H9 (cell line): Measurements from ENCODE around the gene VPS41. TPM values are rescaled to one million over a fixed set of nuclear protein-coding genes. Genes with fewer than 3 reads are reported as not detected.

Experiments used
- DNase-seq: peaks from one replicate; pipeline ENCODE4 v3.0.0-alpha.2; 2017
- H2AFZ ChIP-seq: one replicate; pipeline ENCODE4 v1.6.1; 2013; ENCODE audit warnings: mild to moderate bottlenecking, low read length, control low read depth, moderate library complexity
- H2AK5ac ChIP-seq: 2 replicates; pipeline ENCODE4 v1.6.1; 2013; ENCODE audit warnings: low read length, control low read depth, mixed read lengths; ENCODE audit not compliant: insufficient read length
- H2BK120ac ChIP-seq: one replicate; pipeline ENCODE4 v1.6.1; 2013; ENCODE audit warnings: low read depth, mild to moderate bottlenecking, low read length, control low read depth, inconsistent platforms; ENCODE audit not compliant: poor library complexity, severe bottlenecking
- H2BK12ac ChIP-seq: 2 replicates; pipeline ENCODE4 v1.6.1; 2013; ENCODE audit warnings: low read length, control low read depth, mixed read lengths, low read depth; ENCODE audit not compliant: insufficient read length
- H2BK15ac ChIP-seq: 2 replicates; pipeline ENCODE4 v1.6.1; 2013; ENCODE audit warnings: low read depth, low read length, control low read depth
- H2BK20ac ChIP-seq: one replicate; pipeline ENCODE4 v1.6.1; 2013; ENCODE audit warnings: low read depth, mild to moderate bottlenecking, low read length, control low read depth, inconsistent platforms; ENCODE audit not compliant: poor library complexity, severe bottlenecking
- H2BK5ac ChIP-seq: 2 replicates; pipeline ENCODE4 v1.6.1; 2013; ENCODE audit warnings: low read length, control low read depth, mixed read lengths; ENCODE audit not compliant: insufficient read length
- H3K14ac ChIP-seq: 2 replicates; pipeline ENCODE4 v1.6.1; 2013; ENCODE audit warnings: low read length, control low read depth; ENCODE audit not compliant: insufficient read depth
- H3K18ac ChIP-seq: 2 replicates; pipeline ENCODE4 v1.6.1; 2013; ENCODE audit warnings: low read depth, mild to moderate bottlenecking, mixed read lengths, low read length, control low read depth; ENCODE audit not compliant: insufficient read length
- H3K23ac ChIP-seq: 2 replicates; pipeline ENCODE4 v1.6.1; 2013; ENCODE audit warnings: low read length, control low read depth, mixed read lengths, low read depth; ENCODE audit not compliant: insufficient read length
- H3K23me2 ChIP-seq: 2 replicates; pipeline ENCODE4 v1.6.1; 2013; ENCODE audit warnings: low read depth, mild to moderate bottlenecking, mixed read lengths, low read length, control low read depth; ENCODE audit not compliant: insufficient read length, poor library complexity, severe bottlenecking
- H3K27ac ChIP-seq: 2 replicates; pipeline ENCODE4 v1.5.1; 2013; ENCODE audit warnings: low read length, control low read depth, mixed read lengths, low read depth; ENCODE audit not compliant: insufficient read length
- H3K27me3 ChIP-seq: 2 replicates; pipeline ENCODE4 v1.6.1; 2013; ENCODE audit warnings: low read length, control low read depth, inconsistent platforms; ENCODE audit not compliant: insufficient read depth
- H3K4ac ChIP-seq: 2 replicates; pipeline ENCODE4 v1.6.1; 2013; ENCODE audit warnings: low read depth, mild to moderate bottlenecking, control low read depth, inconsistent platforms, low read length, moderate library complexity
- H3K4me1 ChIP-seq: 2 replicates; pipeline ENCODE4 v1.6.1; 2013; ENCODE audit warnings: low read length, control low read depth, inconsistent platforms; ENCODE audit not compliant: insufficient read depth
- H3K4me2 ChIP-seq: 2 replicates; pipeline ENCODE4 v1.6.1; 2013; ENCODE audit warnings: low read length, control low read depth, mixed read lengths; ENCODE audit not compliant: insufficient read length, insufficient read depth
- H3K56ac ChIP-seq: 2 replicates; pipeline ENCODE4 v1.6.1; 2013; ENCODE audit warnings: low read depth, mild to moderate bottlenecking, mixed read lengths, low read length, control low read depth; ENCODE audit not compliant: insufficient read length
- H3K79me1 ChIP-seq: 2 replicates; pipeline ENCODE4 v1.6.1; 2013; ENCODE audit warnings: low read depth, mild to moderate bottlenecking, moderate library complexity, low read length, control low read depth, inconsistent platforms; ENCODE audit not compliant: insufficient read depth, poor library complexity, severe bottlenecking
- H3K79me2 ChIP-seq: 2 replicates; pipeline ENCODE4 v1.6.1; 2013; ENCODE audit warnings: low read length, control low read depth, inconsistent platforms; ENCODE audit not compliant: insufficient read depth
- H3K9ac ChIP-seq: 2 replicates; pipeline ENCODE4 v1.6.1; 2013; ENCODE audit warnings: low read length, control low read depth, mixed read lengths; ENCODE audit not compliant: insufficient read length; ENCODE audit errors: extremely low read depth
- H3K9me3 ChIP-seq: one replicate; pipeline ENCODE4 v1.6.1; 2013; ENCODE audit warnings: low read depth, low read length, inconsistent platforms; ENCODE audit not compliant: control insufficient read depth
- H3T11ph ChIP-seq: one replicate; pipeline ENCODE4 v1.6.1; 2013; ENCODE audit warnings: mild to moderate bottlenecking, low read length, control low read depth, inconsistent platforms
- H4K20me1 ChIP-seq: one replicate; pipeline ENCODE4 v1.6.1; 2013; ENCODE audit not compliant: control insufficient read depth, insufficient read length, insufficient read depth
- H4K5ac ChIP-seq: 2 replicates; pipeline ENCODE4 v1.6.1; 2013; ENCODE audit warnings: low read depth, mild to moderate bottlenecking, mixed read lengths, low read length, control low read depth; ENCODE audit not compliant: insufficient read length
- H4K8ac ChIP-seq: replicated peaks from 2 replicates; pipeline ENCODE4 v1.6.1; 2013; ENCODE audit warnings: low read length, control low read depth, mixed read lengths, low read depth; ENCODE audit not compliant: insufficient read length
- H4K91ac ChIP-seq: 2 replicates; pipeline ENCODE4 v1.6.1; 2013; ENCODE audit warnings: low read depth, mild to moderate bottlenecking, moderate library complexity, mixed read lengths, low read length, control low read depth; ENCODE audit not compliant: insufficient read length
- H3K27ac Mint-ChIP-seq, 3 experiments: 2 replicates in 2 of 3; 3 replicates in 1 of 3; pipeline ENCODE4 v1.8.0; 2020 to 2021; ENCODE audit warnings: mixed read lengths in 3 of 3, mild to moderate bottlenecking in 1 of 3, moderate library complexity in 1 of 3
- H3K27me3 Mint-ChIP-seq: 2 replicates; pipeline ENCODE4 v1.8.0; 2021; ENCODE audit warnings: low read depth, mild to moderate bottlenecking, moderate library complexity, mixed read lengths
- H3K36me3 Mint-ChIP-seq, 3 experiments: 2 replicates in 2 of 3; 3 replicates in 1 of 3; pipeline ENCODE4 v1.8.0; 2020 to 2021; ENCODE audit warnings: low read depth in 3 of 3, mixed read lengths in 3 of 3; ENCODE audit not compliant: insufficient read depth in 1 of 3
- H3K4me1 Mint-ChIP-seq, 2 experiments: 2 replicates each; pipeline ENCODE4 v1.8.0; 2020; ENCODE audit warnings: mixed read lengths in 2 of 2
- H3K4me3 Mint-ChIP-seq, 2 experiments: 2 replicates in 1 of 2; 3 replicates in 1 of 2; pipeline ENCODE4 v1.8.0; 2020 to 2021; ENCODE audit warnings: mild to moderate bottlenecking in 2 of 2, mixed read lengths in 2 of 2, moderate library complexity in 1 of 2
- H3K9me3 Mint-ChIP-seq, 2 experiments: 2 replicates in 1 of 2; 3 replicates in 1 of 2; pipeline ENCODE4 v1.8.0; 2020; ENCODE audit warnings: mild to moderate bottlenecking in 2 of 2, mixed read lengths in 2 of 2, moderate library complexity in 1 of 2
- WGBS: extraction: QIAGEN DNeasy Blood & Tissue Kit; methylation state at CpG from one replicate; pipeline ENCODE4 v1.1.7; 2013; ENCODE audit warnings: missing lambda C conversion rate, low lambda C conversion rate, mixed read lengths; ENCODE audit not compliant: insufficient read length; ENCODE audit errors: extremely low coverage; 5-methylcytosine and 5-hydroxymethylcytosine counted together
- total RNA-seq: library from RNA; stranded (reverse); gene quantifications from 2 replicates; pipeline ENCODE4 v1.2.1, GENCODE V29; 2021
- TF ChIP-seq, protein P1 (sequence below): fragments of 200-600 bp; sonication (generic); conservative IDR thresholded peaks from 3 replicates; pipeline ENCODE4 v1.8.0; 2021; ENCODE audit warnings: antibody characterized with exemption, mild to moderate bottlenecking

The VPS41 gene
- total RNA-seq, 1 experiment from 2014 or later, result 49.3 TPM

DNA sequence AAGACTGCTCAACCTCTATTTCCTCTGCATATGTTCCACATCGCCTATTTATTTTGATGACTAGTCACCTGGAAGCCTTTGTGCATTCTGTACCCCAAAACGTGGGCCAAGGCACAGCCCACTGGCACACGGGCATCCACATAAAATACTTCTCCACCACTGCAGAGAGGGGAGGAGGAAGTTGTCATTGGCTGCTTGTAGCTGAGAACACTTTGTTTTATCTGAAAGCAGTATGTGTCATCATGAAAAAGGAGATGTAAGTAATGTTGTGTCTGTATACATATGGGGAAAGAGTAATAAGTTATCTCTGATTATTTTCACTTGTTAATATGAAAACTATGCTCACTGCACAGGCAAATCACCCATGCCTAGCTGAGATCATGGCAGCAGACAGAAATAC is 229.6 kb downstream of the VPS41 start:
- Histone ChIP-seq H2AFZ (no peak overlapping the region), H3T11ph (no peak overlapping the region), H2BK15ac (no peak overlapping the region), H3K4me2 (no peak overlapping the region), H3K27ac (no peak overlapping the region), H3K4me1 (no peaks in the 10 kb centered on the region; the same call in 1 of the 2 replicates), H3K79me1 (no peaks in the 10 kb centered on the region), H3K27me3 (no peaks in the 10 kb centered on the region), H2BK12ac (no peak overlapping the region), H4K8ac (no peak overlapping the region), H2BK5ac (no peak overlapping the region), H2BK20ac (no peak overlapping the region), H3K18ac (no peak overlapping the region), H4K20me1 (no peaks in the 10 kb centered on the region), H3K23ac (no peak overlapping the region), H3K56ac (no peak overlapping the region), H2BK120ac (no peak overlapping the region), H3K79me2 (no peaks in the 10 kb centered on the region), H3K23me2 (no peaks in the 10 kb centered on the region), H3K14ac (no peak overlapping the region), H3K9ac (no peak overlapping the region), H3K4ac (no peak overlapping the region), H2AK5ac (no peak overlapping the region), H4K5ac (no peak overlapping the region), H3K9me3 (no peaks in the 10 kb centered on the region), H4K91ac (no peak overlapping the region)
- peaks cover 13% of the 10 kb centered on the region in 2 experiments for H3K4me1 Mint-ChIP-seq
- TF ChIP-seq, protein P1, sequence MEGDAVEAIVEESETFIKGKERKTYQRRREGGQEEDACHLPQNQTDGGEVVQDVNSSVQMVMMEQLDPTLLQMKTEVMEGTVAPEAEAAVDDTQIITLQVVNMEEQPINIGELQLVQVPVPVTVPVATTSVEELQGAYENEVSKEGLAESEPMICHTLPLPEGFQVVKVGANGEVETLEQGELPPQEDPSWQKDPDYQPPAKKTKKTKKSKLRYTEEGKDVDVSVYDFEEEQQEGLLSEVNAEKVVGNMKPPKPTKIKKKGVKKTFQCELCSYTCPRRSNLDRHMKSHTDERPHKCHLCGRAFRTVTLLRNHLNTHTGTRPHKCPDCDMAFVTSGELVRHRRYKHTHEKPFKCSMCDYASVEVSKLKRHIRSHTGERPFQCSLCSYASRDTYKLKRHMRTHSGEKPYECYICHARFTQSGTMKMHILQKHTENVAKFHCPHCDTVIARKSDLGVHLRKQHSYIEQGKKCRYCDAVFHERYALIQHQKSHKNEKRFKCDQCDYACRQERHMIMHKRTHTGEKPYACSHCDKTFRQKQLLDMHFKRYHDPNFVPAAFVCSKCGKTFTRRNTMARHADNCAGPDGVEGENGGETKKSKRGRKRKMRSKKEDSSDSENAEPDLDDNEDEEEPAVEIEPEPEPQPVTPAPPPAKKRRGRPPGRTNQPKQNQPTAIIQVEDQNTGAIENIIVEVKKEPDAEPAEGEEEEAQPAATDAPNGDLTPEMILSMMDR, result no peak
- H3K4me3 Mint-ChIP-seq, result no peak overlapping the region
- no peak for DNase-seq
- no peaks in the 10 kb centered on the region for H3K36me3 Mint-ChIP-seq
- no peak overlapping the region for H3K27ac Mint-ChIP-seq
- H3K9me3 Mint-ChIP-seq, result no peaks in the 10 kb centered on the region; a peak in 1 of 5 replicates
- WGBS, result no CpG with 5 or more reads among the region's 3 CpGs
- H3K27me3 Mint-ChIP-seq, result no peaks in the 10 kb centered on the region; the same call in 1 of the 2 replicates
